ENCODE measurements around the gene MYEOV.

Gene MYEOV

GRCh38 chr11:69311767-69312385, 17.9 kb downstream of the MYEOV start:
- no peak for DNase-seq (ENCODE audit: low read depth)
- H3K4me3 ChIP-seq (ENCODE audit: low read depth, low read length), result no peak overlapping the region

GRCh38 chr11:69312453-69313404, 18.8 kb downstream of the MYEOV start:
- no peak for DNase-seq (ENCODE audit: low read depth)
- TF ChIP-seq CTCF (IDR thresholded peaks at IDR 0.05; ENCODE audit: low read depth, low read length, missing control alignments), result no peak
- H3K4me3 ChIP-seq (ENCODE audit: low read depth, low read length), result no peak overlapping the region

More at GRCh38 chr11:69311767-69312385, 17.9 kb downstream of the MYEOV start:
- no peak for TF ChIP-seq CTCF (IDR thresholded peaks at IDR 0.05; ENCODE audit: low read depth, low read length, missing control alignments)

GRCh38 chr11:69313992-69314391, 20.0 kb downstream of the MYEOV start:
- no peak for DNase-seq (ENCODE audit: low read depth)
- H3K4me3 ChIP-seq (ENCODE audit: low read depth, low read length), result no peak overlapping the region
- TF ChIP-seq CTCF (IDR thresholded peaks at IDR 0.05; ENCODE audit: low read depth, low read length, missing control alignments), result no peak

GRCh38 chr11:69314555-69314954, 20.6 kb downstream of the MYEOV start:
- TF ChIP-seq CTCF (IDR thresholded peaks at IDR 0.05; ENCODE audit: low read depth, low read length, missing control alignments), result no peak
- DNase-seq (ENCODE audit: low read depth), result no peak
- H3K4me3 ChIP-seq (ENCODE audit: low read depth, low read length), result no peak overlapping the region

GRCh38 chr11:69316956-69317355, 23.0 kb downstream of the MYEOV start:
- H3K4me3 ChIP-seq (ENCODE audit: low read depth, low read length), result no peak overlapping the region
- DNase-seq (ENCODE audit: low read depth), result no peak
- no peak for TF ChIP-seq CTCF (IDR thresholded peaks at IDR 0.05; ENCODE audit: low read depth, low read length, missing control alignments)

- no peak overlapping the region for H3K4me3 ChIP-seq (ENCODE audit: low read depth, low read length)
- no peak for DNase-seq (ENCODE audit: low read depth)
- no peak for TF ChIP-seq CTCF (IDR thresholded peaks at IDR 0.05; ENCODE audit: low read depth, low read length, missing control alignments)
Observed at GRCh38 chr11:69317401-69318092, 23.6 kb downstream of the MYEOV start.
